Nephron progenitor cell (in vitro differentiated cells): ENCODE data around the gene MSI1.

ENCODE experiments used
- DNase-seq: peaks from one replicate; pipeline ENCODE4 v3.0.0; 2021
- H3K27ac Mint-ChIP-seq: 2 replicates; pipeline ENCODE4 v1.8.0; 2021; ENCODE audit warnings: mild to moderate bottlenecking, moderate library complexity, mixed read lengths
- H3K27me3 Mint-ChIP-seq: 2 replicates; pipeline ENCODE4 v1.8.0; 2021; ENCODE audit warnings: mild to moderate bottlenecking, low read depth, mixed read lengths; ENCODE audit not compliant: poor library complexity
- H3K36me3 Mint-ChIP-seq: 2 replicates; pipeline ENCODE4 v1.8.0; 2021; ENCODE audit warnings: low read depth, mixed read lengths
- H3K4me1 Mint-ChIP-seq: 2 replicates; pipeline ENCODE4 v1.8.0; 2021; ENCODE audit warnings: mixed read lengths
- H3K4me3 Mint-ChIP-seq: 2 replicates; pipeline ENCODE4 v1.8.0; 2021; ENCODE audit warnings: mild to moderate bottlenecking, moderate library complexity, mixed read lengths
- H3K9me3 Mint-ChIP-seq: 2 replicates; pipeline ENCODE4 v1.8.0; 2021; ENCODE audit warnings: mild to moderate bottlenecking, moderate library complexity, mixed read lengths
- TF ChIP-seq, protein P1 (sequence below): fragments of 200-600 bp; sonication (generic); IDR thresholded peaks from 2 replicates; pipeline ENCODE4 v1.5.0; 2021; ENCODE audit warnings: antibody characterized with exemption

The MSI1 gene

DNA sequence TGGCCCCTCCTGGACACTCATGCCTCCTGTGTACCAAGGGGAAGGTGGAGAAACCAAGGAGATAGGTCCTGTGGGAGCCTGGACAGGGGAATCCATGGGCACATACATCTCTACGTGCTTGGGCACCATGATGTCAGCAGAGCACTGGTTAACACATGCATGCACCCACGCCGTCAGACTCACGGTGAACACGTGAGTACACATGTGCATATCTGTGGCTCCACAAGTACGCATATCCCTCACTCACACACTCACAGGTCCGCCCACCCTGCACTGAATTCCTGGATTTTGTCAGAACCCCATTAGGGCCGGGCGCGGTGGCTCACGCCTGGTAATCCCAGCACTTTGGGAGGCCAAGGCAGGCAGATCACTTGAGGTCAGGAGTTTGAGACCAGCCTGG lies 39.8 kb upstream of the MSI1 start:
- Mint-ChIP-seq H3K4me3 (no peak overlapping the region), H3K36me3 (no peaks in the 10 kb centered on the region), H3K4me1 (peaks cover 21% of the 10 kb centered on the region), H3K9me3 (no peaks in the 10 kb centered on the region), H3K27ac (no peak overlapping the region), H3K27me3 (peaks cover 7% of the 10 kb centered on the region)
- TF ChIP-seq, protein P1, sequence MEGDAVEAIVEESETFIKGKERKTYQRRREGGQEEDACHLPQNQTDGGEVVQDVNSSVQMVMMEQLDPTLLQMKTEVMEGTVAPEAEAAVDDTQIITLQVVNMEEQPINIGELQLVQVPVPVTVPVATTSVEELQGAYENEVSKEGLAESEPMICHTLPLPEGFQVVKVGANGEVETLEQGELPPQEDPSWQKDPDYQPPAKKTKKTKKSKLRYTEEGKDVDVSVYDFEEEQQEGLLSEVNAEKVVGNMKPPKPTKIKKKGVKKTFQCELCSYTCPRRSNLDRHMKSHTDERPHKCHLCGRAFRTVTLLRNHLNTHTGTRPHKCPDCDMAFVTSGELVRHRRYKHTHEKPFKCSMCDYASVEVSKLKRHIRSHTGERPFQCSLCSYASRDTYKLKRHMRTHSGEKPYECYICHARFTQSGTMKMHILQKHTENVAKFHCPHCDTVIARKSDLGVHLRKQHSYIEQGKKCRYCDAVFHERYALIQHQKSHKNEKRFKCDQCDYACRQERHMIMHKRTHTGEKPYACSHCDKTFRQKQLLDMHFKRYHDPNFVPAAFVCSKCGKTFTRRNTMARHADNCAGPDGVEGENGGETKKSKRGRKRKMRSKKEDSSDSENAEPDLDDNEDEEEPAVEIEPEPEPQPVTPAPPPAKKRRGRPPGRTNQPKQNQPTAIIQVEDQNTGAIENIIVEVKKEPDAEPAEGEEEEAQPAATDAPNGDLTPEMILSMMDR, result no peak
- DNase-seq, result no peak

DNA sequence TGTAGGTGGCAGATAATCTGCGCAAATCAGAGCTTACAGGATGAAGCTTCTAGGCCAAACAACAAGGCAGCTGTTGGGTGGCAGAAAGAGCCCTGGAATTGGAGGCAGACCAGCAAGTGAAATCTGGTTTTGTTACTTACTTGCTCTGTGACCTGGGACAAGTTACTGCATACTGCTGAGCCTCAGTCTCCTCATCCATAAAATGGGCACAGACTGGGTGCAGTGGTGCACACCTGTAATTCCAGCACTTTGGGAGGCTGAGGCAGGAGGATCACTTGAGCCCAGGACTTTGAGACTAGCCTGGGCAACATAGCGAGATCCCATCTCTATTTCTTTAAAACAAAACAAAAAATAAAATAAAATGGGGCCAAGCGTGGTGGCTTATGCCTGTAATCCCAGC lies 37.6 kb upstream of the MSI1 start:
- peak overlapping the region; percentile 57 for H3K27ac Mint-ChIP-seq
- TF ChIP-seq, protein P1, result no peak
- H3K4me3 Mint-ChIP-seq, result no peak overlapping the region
- H3K9me3 Mint-ChIP-seq, result no peaks in the 10 kb centered on the region
- peaks cover 3% of the 10 kb centered on the region for H3K27me3 Mint-ChIP-seq
- DNase-seq, result no peak
- H3K4me1 Mint-ChIP-seq, result peaks cover 19% of the 10 kb centered on the region
- no peaks in the 10 kb centered on the region for H3K36me3 Mint-ChIP-seq

DNA sequence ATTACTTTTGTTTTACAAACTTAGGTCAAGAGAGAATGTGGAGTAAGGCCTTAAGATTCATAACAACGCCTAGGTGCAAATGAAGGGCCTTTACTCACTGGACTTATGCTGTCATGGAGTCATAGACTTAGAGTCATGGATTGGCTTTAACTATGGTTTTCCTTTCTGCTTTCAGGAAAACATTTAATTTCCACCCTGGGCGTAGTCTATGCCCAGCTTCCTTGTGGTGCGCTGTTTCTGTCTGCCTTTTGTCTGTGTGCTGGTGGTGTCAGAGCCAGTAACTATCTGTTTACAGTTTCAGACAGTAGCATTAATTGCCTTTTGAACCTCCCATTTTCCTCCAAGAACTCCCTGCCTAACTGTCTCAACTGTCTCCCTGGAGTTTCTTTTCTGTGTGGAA lies 37.1 kb upstream of the MSI1 start:
- no peak for DNase-seq
- Mint-ChIP-seq H3K27ac (peak overlapping the region; percentile 57), H3K4me3 (no peak overlapping the region), H3K9me3 (no peaks in the 10 kb centered on the region), H3K36me3 (no peaks in the 10 kb centered on the region), H3K4me1 (peaks cover 21% of the 10 kb centered on the region), H3K27me3 (peaks cover 3% of the 10 kb centered on the region)
- TF ChIP-seq, protein P1, result no peak

DNA sequence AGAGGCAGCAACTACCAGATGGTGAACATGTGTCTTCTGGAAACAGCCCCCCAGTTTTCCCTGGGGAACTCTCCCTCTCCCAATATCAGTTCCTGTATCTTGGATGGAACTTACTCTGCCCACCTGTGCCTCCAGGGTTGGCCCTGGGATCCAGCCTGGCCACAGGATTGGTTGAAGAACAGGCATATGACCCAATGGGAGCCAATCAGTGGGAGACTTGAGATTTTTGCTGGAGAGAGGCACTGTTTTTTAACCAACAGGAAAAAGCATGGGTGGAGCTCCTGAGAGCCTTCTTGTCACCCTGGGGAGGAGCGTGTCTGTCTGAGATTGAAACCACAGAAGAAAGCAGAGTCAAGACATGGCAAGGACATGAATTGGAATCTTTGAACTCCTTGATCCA lies 35.3 kb upstream of the MSI1 start:
- Mint-ChIP-seq H3K27ac (no peak overlapping the region), H3K9me3 (peaks cover 4% of the 10 kb centered on the region), H3K4me1 (peaks cover 26% of the 10 kb centered on the region), H3K27me3 (no peaks in the 10 kb centered on the region), H3K36me3 (no peaks in the 10 kb centered on the region), H3K4me3 (no peak overlapping the region)
- TF ChIP-seq, protein P1, result no peak
- no peak for DNase-seq

DNA sequence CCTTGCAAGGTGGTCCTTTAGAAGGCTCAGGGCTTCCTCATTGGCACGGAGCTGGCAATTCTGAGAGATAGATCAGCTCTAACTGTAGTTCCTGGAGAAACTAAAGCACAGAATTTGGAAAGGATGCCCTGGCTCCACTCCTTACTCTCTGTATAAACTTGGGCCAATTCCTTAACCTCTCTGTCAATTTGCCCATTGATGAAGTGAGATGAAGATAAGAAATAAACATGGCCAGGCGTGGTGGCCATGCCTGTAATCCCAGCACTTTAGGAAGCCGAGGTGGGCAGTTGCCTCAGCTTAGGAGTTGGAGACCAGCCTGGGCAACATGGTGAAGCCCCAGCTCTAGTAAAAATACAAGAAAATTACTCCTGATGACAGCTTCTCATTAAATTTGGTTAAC lies 34.9 kb upstream of the MSI1 start:
- Mint-ChIP-seq H3K4me1 (peaks cover 26% of the 10 kb centered on the region), H3K27ac (no peak overlapping the region), H3K9me3 (peaks cover 4% of the 10 kb centered on the region), H3K36me3 (no peaks in the 10 kb centered on the region), H3K27me3 (no peaks in the 10 kb centered on the region), H3K4me3 (no peak overlapping the region)
- no peak for DNase-seq
- TF ChIP-seq, protein P1, result no peak

DNA sequence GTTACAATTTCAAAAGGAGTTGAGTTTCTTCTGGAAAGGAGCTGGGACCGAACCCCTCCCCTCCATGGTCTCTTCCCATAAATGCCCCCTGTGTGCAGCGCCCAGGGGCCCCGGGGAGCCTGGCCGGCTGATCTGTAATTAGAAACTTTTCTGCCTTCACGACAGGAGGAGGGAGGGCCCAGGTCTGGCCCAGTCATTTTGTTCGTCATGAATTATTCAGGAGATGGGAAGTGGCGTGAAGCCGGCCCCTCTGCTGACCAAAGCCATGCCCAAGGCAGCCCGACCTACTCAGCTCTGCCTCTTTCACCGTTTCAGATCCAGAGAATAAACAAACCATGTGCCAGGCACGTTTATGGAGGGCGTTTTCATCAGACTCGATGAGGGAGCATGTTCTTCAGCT lies 33.3 kb upstream of the MSI1 start:
- Mint-ChIP-seq H3K9me3 (peaks cover 4% of the 10 kb centered on the region), H3K27me3 (no peaks in the 10 kb centered on the region), H3K36me3 (no peaks in the 10 kb centered on the region), H3K4me3 (peak overlapping the region; percentile 59), H3K27ac (peak overlapping the region; percentile 92), H3K4me1 (peaks cover 33% of the 10 kb centered on the region)
- TF ChIP-seq, protein P1, result no peak
- peak; percentile 62 for DNase-seq
